ENCODE measurements around the gene RAPGEF2.
"Not testable (repeated sequence)": the region's sequence is repeated elsewhere in the genome, so short reads cannot be mapped to it uniquely, and the experiment has no call there.

RAPGEF2 gene, protein sequence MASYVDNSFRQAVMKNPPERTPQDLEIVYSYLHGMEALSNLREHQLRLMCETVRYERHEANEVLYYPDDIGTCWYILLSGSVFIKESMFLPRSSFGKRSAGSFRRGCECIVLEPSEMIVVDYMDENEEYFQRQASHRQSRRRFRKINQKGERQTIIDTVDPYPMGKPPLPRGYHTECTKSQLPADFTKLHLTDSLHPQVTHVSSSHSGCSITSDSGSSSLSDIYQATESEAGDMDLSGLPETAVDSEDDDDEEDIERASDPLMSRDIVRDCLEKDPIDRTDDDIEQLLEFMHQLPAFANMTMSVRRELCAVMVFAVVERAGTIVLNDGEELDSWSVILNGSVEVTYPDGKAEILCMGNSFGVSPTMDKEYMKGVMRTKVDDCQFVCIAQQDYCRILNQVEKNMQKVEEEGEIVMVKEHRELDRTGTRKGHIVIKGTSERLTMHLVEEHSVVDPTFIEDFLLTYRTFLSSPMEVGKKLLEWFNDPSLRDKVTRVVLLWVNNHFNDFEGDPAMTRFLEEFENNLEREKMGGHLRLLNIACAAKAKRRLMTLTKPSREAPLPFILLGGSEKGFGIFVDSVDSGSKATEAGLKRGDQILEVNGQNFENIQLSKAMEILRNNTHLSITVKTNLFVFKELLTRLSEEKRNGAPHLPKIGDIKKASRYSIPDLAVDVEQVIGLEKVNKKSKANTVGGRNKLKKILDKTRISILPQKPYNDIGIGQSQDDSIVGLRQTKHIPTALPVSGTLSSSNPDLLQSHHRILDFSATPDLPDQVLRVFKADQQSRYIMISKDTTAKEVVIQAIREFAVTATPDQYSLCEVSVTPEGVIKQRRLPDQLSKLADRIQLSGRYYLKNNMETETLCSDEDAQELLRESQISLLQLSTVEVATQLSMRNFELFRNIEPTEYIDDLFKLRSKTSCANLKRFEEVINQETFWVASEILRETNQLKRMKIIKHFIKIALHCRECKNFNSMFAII (N-terminal part only)

DNA sequence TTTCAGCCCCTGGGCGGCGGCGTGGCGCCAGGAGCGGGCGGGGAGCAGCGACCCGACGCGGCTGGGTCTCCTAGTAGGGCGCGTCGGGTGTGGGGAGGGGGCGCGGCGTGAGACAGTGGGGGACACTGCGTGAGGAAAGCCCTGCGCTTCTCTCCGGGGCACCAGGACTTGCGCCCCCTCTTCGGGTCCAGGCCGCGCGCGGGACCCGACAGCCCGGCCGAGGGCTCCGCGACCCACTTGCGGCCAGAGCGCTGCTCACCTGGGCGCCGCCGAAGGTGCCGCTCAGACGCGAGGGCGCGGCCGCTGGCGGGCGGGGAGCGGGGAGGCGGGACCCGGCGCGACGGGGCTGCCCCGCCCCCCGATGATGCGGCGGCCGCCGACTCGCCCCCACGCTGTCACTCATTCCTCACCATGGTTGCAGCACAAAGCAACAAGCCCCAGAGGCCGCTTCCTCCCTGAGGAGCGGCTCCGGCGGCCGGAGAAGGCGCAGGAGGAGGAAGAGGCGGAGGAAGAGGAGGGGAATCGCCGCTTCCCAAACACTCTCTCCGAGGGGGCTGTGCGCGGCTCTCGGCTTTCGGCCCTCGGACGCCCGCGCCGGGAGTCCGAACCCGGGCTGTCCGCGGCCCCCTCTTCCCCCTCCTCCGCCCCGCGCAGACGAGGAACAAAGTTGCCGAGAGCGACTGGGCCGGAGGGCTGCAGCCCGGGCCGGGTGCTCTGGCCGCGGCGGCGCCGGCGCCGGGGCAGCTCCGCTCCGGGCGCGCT, at the start of gene RAPGEF2:
Gene RAPGEF2 (plus strand): TSS at position 458 of the 762 bp plus-strand sequence. CDS start 1,084 bp downstream, outside the sequence.
- DNase-seq (ENCODE audit: low spot score) = peak; percentile 93

DNA sequence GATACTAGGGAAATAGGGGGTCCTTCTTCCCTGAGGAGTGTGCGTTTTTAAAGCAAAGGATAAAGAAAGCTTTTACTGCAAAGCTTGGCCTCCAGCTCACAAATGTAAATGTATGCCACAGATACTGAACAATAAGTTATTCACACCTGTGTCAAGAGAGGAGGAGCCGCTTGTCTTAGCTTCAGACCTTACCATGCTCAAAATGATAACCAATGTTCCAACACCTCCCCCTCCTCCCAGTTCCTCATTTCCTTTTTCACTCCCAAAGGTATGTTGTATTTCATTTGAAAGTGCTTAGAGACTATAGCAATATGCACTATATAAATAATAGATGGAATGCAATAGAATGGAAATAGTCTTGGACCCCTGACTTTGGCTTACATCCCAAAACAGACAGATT, 47.0 kb upstream of the RAPGEF2 start:
- DNase-seq (ENCODE audit: low spot score) = no peak

DNA sequence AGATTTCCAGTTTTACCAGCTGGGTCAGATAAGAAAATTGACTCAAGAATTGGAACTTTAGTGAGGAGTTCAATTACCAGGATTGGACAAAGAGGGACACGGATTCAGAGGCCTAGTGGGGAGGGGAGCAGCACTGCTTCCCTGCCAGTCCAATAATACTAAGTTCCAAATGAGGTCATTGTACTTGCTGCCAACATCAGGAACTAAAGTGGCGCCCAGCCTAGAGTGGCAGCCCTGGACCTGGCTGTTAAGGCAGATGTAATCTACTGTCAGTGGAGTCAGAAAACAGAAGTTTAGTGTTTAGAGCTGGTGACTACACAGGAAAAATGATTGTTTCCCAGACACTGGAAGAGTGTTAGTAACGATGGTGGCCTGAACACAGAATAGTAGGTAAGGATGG, 42.7 kb upstream of the RAPGEF2 start:
- peak; percentile 54 for DNase-seq (ENCODE audit: low spot score)

DNA sequence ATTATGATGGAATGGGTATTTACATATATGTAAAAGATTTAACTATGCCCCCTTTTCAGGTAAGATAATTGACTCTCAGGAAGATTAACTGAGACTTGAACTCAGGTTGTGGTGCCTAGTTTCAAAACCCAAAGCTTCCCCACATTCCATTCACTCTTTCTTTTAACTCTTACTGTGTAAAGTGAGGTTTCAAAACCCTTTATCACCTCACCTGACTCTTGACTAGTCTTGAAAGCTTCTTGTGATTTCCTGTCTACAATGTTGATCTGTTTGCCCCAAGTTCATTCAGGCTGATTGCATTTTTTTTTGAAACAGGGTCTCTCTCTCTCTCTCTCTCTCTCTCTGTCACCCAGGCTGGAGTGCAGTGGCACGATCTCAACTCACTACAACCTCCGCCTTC, 40.5 kb upstream of the RAPGEF2 start:
- DNase-seq (ENCODE audit: low spot score) = no peak

DNA sequence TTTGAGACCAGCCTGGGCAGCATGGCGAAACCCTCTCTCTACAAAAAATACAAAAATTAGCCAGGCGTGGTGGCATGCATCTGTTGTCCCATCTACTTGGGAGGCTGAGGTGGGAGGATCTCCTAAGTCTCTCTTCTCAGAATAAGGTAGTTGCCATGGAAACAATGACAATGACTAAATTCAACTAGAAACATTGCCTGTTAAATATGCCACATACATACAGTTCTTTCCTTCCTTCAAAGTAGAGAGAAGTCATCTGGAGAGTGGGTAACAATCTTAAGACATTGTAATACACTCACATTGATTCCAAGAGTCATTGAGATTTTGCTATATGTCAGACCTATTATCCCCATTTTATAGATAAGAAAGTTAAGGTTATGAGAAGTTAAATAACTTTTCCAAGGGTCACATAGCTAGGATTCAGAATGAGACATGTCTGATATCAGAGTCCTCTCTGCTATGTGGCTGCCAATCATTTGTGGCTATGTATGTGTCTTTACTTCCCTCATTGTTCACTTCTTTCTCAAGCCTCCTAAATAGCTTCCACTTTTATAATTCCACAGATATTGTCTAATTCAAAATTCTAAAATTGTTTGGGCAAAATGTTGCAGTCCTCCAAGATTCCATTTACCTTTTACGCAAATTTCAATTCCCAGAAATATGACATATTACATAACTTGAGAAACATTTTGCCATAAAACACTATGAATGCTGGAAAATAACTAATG, 37.2 kb upstream of the RAPGEF2 start:
- DNase-seq (ENCODE audit: low spot score) = no peak

DNA sequence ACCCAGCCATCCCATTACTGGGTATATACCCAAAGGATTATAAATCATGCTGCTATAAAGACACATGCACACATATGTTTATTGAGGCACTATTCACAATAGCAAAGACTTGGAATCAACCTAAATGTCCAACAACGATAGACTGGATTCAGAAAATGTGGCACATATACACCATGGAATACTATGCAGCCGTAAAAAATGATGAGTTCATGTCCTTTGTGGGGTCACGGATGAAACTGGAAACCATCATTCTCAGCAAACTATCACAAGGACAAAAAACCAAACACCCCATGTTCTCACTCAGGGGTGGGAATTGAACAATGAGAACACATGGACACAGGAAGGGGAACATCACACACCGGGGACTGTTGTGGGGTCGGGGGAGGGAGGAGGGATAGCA, 34.7 kb upstream of the RAPGEF2 start:
- DNase-seq (ENCODE audit: low spot score) = not testable (repeated sequence)

DNA sequence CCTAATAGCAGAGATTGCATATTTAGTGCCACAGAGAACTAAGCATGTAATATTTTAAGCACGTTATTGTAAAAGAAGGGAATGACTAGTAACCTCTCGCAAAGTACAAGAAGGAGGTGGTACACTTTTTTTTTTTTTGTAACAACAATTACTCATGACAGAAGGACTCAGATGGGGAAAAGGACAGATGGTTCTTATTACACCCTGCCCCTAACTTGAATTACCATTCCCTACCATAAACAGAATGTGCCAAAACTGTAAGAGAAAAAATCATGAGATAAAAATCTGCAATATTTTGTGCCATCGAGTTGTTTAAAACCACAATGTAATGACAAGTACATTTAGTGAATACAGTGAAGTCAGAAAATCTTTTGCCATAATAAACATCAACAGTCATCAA, 33.0 kb upstream of the RAPGEF2 start:
- no peak for DNase-seq (ENCODE audit: low spot score)

DNA sequence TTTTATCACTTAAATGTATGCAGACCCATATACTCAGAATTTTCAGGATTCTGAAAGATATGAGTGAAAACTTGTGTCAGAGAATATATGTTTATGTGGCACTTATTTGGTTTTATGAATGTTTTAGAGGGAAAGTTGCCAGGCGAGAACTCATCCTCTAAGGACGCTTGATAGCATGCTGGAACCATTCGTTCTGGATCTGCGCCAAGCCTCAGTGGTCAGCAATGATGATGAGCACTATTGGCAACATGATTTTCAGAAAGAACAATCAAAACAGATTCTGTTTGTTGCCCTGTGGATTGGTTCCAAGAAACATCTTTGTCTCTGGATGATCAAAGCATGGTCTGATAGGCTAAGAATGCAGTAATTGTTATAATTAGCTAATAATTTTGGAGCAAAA, 32.1 kb upstream of the RAPGEF2 start:
- peak; percentile 56 for DNase-seq (ENCODE audit: low spot score)

DNA sequence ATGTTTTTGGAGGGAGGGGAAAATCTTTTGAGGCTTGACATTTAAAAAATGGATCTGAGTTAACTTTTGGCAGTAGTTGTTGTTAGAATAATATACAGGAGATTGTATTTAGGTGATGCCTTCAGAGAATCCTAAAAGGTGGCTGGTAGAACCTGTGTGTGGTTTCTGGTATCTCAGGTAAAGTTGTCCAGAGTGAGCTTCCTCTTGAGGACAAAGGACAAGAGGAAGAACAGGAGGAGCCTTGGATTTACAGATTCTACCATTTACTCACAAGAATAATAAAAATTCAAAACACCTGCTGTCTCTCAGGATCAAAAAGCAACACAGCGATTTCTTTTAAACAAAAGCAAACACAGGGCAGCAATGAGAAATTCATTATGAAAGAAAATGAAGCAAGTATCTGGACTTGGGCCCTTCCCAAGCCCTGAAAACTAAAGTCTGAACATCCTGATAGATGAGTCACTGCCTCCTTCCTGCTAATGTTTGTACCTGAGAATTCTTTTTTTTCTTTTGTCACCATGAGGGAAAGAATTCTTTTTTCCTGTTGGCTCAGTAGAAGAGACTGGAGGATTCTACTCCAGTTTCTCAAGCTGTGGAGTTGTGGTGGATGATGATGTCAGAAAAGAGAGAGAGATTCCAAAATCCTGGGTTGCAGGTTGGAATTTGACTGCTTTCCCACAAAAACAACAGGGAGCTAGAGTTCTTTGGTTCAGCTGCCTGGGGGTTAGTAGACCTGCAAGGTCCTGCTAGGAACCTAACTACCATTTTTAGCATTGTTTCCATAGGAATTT, 31.5 kb upstream of the RAPGEF2 start:
- DNase-seq (ENCODE audit: low spot score) = no peak

DNA sequence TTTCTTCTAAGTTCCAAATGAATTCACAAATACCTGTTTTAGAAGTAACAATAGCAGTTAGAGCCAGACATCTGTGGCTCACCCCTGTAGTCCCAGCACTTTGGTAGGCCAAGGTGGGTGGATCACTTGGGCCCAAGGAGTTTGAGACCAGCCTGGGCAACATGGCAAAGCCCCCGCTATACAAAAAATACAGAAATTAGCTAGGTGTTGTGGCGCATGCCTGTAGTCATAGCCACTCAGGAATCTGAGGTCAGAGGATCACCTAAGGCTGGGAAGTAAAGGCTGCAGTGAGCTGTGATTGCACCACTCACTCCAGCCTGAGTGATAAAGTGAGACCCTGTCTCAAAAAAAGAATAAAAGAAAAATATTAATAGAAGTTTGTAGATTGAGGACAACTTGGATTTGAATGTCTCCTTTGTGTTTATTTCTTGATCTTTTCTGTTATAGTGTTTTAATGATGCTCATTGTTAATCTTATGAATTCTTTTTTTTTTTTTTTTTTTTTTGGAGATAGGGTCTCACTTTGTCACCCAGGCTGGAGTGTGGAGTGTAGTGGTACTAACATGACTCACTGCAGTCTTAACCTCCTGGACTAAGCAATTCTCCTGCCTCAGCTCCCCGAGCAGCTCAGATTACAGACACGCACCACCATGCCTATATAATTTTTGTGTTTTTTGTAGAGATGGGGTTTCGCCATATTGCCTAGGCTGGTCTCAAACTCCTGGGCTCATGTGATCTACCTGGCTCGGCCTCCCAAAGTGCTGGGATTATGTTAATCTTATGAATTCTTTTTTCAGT, 30.7 kb upstream of the RAPGEF2 start:
- DNase-seq (ENCODE audit: low spot score) = no peak

DNA sequence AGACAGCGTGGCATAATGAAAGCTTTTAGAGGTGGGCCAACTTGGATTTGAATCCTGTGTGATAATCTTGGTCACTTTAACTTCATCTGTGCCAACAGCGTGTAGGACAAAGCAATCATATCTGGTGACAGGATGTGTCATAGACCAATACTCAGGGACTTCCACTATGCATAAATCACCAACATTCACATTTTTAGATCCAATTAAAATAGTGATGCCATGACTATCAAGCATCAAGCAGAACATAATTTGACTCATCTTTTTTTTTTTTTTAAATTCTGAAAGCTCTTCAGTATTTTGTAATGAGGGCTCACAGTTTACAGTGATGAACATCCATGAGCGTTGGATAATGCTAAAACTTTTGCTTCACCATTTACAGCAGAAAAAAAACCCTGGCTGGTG, 27.3 kb upstream of the RAPGEF2 start:
- no peak for DNase-seq (ENCODE audit: low spot score)

DNA sequence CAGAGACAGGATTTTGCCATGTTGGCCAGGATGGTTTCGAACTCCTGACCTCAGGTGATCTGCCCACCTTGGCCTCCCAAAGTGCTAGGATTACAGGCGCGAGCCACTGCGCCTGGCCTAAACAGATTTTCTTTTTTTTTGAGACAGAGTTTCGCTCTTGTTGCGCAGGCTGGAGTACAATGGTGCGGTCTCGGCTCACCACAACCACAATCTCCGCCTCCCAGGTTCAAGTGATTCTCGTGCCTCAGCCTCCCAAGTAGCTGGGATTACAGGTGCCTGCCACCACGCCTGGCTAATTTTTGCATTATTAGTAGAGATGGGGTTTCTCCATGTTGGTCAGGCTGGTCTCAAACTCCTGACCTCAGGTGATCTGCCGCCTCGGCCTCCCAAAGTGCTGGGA, 25.9 kb upstream of the RAPGEF2 start:
- not testable (repeated sequence) for DNase-seq (ENCODE audit: low spot score)

DNA sequence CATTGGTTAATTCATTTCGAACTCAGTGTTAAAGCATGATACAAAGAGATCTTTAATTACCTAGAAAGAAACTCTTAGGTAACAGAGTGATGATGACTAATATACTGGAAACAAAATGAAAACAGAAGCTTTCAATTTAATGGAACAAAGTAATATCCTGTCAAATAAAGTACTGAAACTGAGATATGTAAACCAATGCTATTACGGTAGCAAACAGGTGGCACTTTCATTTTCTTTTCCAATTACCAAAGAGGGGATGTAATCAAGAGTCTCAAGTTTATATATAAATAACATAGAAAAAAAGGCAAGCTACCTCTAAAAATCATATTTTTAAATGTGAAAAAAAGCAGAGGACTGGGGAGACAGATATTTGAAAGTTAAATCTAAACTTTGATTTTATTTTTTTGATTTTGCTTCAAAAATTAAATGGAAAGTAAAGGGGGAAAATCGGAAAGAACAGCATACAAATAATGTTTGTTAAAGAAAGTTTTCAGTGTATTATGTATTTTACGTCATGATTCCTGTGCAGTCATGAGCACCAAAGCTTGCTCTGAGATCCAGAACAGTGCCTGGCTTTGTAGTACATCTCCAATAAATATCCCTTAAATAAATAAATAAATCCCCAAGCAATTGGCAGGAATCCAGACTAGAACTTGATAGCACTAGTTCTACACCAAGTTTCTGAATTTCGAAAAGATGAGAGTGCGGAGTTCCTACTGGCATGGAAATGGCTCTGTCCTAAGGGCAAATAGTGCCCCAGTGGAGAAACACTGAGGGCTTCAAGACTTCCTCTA, 25.0 kb upstream of the RAPGEF2 start:
- DNase-seq (ENCODE audit: low spot score) = no peak

DNA sequence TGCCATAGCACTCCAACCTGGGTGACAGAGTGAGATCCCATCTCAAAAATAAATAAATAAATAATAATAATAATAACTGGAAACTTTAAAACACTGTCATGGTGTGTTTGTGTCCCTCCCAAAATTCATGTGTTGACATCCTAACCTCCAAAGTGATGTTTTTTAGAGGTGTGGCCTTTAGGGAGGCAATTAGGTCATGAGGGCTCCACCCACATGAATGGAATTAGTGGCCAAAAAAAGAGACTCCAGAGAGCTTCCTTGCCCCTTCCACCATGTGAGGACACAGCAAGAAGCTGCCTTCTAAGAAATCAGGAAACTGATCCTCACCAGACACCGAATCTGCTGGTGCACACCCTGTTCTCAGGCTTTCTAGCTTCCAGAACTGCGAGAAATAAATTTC, 23.8 kb upstream of the RAPGEF2 start:
- no peak for DNase-seq (ENCODE audit: low spot score)

DNA sequence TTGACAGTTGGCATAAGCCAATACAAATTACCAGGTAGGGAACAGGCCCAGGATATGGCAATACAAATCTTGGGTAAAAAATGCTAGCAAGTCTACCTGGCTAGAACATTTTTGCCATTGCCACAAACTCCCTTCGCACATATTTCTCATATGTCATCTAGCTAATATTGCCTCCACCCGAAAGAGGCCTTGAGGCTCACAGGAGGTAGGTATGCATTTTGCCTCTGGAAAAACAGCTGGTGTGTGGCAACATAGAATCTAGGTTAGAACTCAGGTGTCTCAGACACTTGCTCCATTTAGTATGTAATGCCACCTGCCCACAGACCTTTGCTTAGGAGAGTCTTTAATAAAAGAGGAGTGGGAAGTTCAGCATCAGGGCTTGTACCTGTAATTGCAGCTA, 16.3 kb upstream of the RAPGEF2 start:
- no peak for DNase-seq (ENCODE audit: low spot score)

DNA sequence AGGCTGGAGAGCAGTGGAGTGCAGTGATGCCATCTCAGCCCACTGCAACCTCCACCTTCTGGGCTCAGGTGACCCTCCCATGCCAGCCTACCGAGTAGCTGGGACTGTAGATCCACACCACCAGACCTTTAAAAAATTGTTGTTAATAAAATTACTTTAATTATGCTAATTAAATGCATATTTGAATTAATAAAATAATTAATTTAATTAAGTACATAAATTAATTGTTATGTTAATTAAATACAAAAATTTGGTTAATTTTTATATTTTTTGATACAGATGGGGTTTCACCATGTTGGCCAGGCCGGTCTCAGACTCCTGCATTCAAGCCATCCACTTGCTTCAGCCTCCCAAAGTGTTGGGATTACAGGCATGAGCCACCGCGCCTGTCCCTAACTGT, 12.6 kb upstream of the RAPGEF2 start:
- no peak for DNase-seq (ENCODE audit: low spot score)

DNA sequence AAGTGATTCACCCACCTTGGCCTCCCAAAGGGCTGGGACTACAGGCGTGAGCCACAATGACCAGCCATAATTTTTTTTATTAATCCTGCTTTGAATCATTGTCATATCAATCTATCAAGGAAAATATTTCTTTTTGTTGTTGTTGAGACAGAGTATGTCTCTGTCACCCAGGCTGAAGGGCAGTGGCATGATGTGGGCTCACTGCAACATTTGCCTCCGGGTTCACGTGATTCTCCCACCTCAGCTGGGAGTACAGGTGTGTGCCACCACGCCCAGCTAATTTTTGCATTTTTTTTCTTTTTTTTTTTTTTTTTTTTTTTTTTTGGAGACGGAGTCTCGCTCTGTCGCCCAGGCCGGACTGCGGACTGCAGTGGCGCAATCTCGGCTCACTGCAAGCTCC, 8.7 kb upstream of the RAPGEF2 start:
- DNase-seq (ENCODE audit: low spot score) = not testable (repeated sequence)

DNA sequence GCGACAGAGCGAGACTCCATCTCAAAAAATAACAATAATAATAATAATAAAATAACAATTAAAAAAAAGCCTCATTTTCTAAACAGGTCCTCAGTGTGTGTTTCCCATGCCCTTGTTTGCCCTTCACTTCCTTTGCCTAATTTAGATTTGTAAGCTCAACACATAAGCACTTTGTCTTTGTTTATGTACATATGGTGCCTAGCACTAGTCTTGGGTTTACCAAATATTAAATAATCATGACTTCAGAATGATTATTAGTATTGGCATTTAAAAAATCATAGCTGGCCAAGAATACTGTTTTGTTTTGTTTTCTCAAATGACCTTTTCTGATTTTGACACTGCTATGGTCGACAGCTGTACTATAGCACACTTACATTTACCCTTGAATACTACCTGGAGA, 6.4 kb upstream of the RAPGEF2 start:
- no peak for DNase-seq (ENCODE audit: low spot score)

DNA sequence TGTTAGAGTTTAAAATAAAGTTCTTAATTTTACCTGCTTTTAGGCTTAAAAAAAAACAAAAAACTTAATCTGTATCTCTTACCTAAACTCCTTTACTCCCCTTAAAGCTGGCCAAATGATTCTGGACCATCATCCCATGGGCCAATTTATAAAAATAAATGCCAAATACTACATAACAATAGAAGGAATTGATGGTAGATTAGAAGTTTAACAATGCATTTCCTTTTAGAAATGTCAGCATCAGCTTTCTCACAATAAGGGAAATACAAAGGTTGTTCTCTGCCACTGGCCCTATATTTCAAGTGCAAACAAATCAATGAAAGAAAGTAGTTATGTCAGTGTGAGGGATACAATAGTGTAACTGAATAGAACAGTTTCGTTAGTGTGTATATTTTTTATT, 5.7 kb upstream of the RAPGEF2 start:
- no peak for DNase-seq (ENCODE audit: low spot score)
